Cardiac ventricle fibroblast (primary cell): ENCODE data around the gene NOL12. TPM values are rescaled to one million over a fixed set of nuclear protein-coding genes. Genes with fewer than 3 reads are reported as not detected.

Experiments used
- total RNA-seq: library from RNA; depleted of rRNA; stranded (reverse); fragments of >200 nt; gene quantifications from 2 replicates; pipeline ENCODE4 v1.2.3, GENCODE V29; 2015

Gene NOL12
- total RNA-seq = 12.9 and 28.6 TPM in 2 replicates

GRCh38 chr22:37686002-37686982 lies at the start of gene NOL12:
NOL12 (plus strand) TSS chr22:37686343; CDS start chr22:37686393, 50 bp downstream.

GRCh38 chr22:37639070-37639760 lies 46.9 kb upstream of the NOL12 start, which contains the start of gene SH3BP1:
SH3BP1 (plus strand) TSS chr22:37639669; CDS start chr22:37639788, 119 bp downstream.

GRCh38 chr22:37658133-37659065 lies 27.7 kb upstream of the NOL12 start, which contains the start of gene PDXP:
PDXP (plus strand) TSS chr22:37658723; CDS start chr22:37658783, 60 bp downstream.

GRCh38 chr22:37674951-37675929 lies 10.9 kb upstream of the NOL12 start, which contains the start of gene LGALS1:
LGALS1 (plus strand) TSS chr22:37675636; CDS start chr22:37675703, 67 bp downstream.

GRCh38 chr22:37696657-37697537 lies 10.8 kb downstream of the NOL12 start, which contains the start of gene TRIOBP:
TRIOBP (plus strand) TSS chr22:37697048; CDS start chr22:37701366, 4,318 bp downstream.

Other genes starting within 250 kb of the NOL12 start
- gene MFNG, start 200.0 kb upstream of the NOL12 start, total RNA-seq = 0.24 and 1.1 TPM in 2 replicates
- 4.1 and 5.6 TPM in 2 replicates for gene CARD10, start 166.9 kb upstream of the NOL12 start, total RNA-seq
- gene CDC42EP1, start 125.9 kb upstream of the NOL12 start, total RNA-seq = 67.3 and 73.9 TPM in 2 replicates
- not detected in 2 replicates for gene LGALS2, start 106.3 kb upstream of the NOL12 start, total RNA-seq
- 18.8 and 20.7 TPM in 2 replicates for gene GGA1, start 77.5 kb upstream of the NOL12 start, total RNA-seq
- 14.5 and 16.0 TPM in 2 replicates for gene SH3BP1, start 46.7 kb upstream of the NOL12 start, total RNA-seq
- gene PDXP, start 27.6 kb upstream of the NOL12 start, total RNA-seq = 6.5 and 9.9 TPM in 2 replicates
- gene LGALS1, start 10.7 kb upstream of the NOL12 start, total RNA-seq = 4,931 and 6,137 TPM in 2 replicates
- 120 and 124 TPM in 2 replicates for gene TRIOBP, start 10.7 kb downstream of the NOL12 start, total RNA-seq
- gene GCAT, start 121.6 kb downstream of the NOL12 start, total RNA-seq = 26.2 and 42.1 TPM in 2 replicates
- gene GALR3, start 137.0 kb downstream of the NOL12 start, total RNA-seq = 0.62 TPM in 1 of 2 replicates, not detected in the other
- gene ANKRD54, start 158.0 kb downstream of the NOL12 start, total RNA-seq = 29.6 and 39.3 TPM in 2 replicates
- gene EIF3L, start 163.1 kb downstream of the NOL12 start, total RNA-seq = 351 and 413 TPM in 2 replicates
- gene MICALL1, start 220.0 kb downstream of the NOL12 start, total RNA-seq = 24.8 and 26.9 TPM in 2 replicates